IMR-90 (cell line): ENCODE results near the gene GNE. TPM values are rescaled to one million over a fixed set of nuclear protein-coding genes. Genes with fewer than 3 reads are reported as not detected.

Experiments
- RAD21 ChIP-seq: IDR thresholded peaks from 2 replicates; pipeline ENCODE4 v1.6.1; 2012; ENCODE audit warnings: low read length, improper control_type of control experiment
- microRNA-seq, 2 experiments: library from miRNA; stranded (forward) in 1 of 2; unstranded in 1 of 2; fragments of 10-50 nt in 1 of 2; fragments of <30 nt in 1 of 2; gene quantifications in 1 of 2; microRNA quantifications in 1 of 2; one replicate each; pipeline versions ENCODE3 to v1.1.0; 2013 to 2020; ENCODE audit not compliant: insufficient read depth in 1 of 2, insufficient read length in 1 of 2, unreplicated experiment in 1 of 2
- polyA plus RNA-seq, 3 experiments: library from polyadenylated mRNA; depleted of rRNA; stranded (reverse); fragments of >200 nt; gene quantifications; 2 replicates each; pipeline ENCODE4 v1.2.3, GENCODE V29; 2012; ENCODE audit warnings: low replicate concordance in 1 of 3
- small RNA-seq, 5 experiments: library from RNA; depleted of rRNA; stranded (forward); fragments of <200 nt; gene quantifications; one replicate each; pipeline ENCODE3, GENCODE V24; 2012
- total RNA-seq: library from RNA; depleted of rRNA; stranded (reverse); fragments of >200 nt; gene quantifications from 2 replicates; pipeline ENCODE4 v1.2.3, GENCODE V29; 2012; rRNA removed
- TF ChIP-seq, protein P1 (sequence below): fragments of 150-350 bp; IDR thresholded peaks from 2 replicates; pipeline ENCODE4 v1.6.1; 2016; ENCODE audit warnings: low read depth, mild to moderate bottlenecking, low read length, moderate library complexity, borderline replicate concordance

GNE gene
- total and polyA plus RNA-seq, 2 of the 4 experiments (the other 2 are of a cell fraction), result 11.7 to 34.1 TPM

GRCh38 chr9:36164989-36165388 lies 93.3 kb downstream of the GNE start (continued):
- TF ChIP-seq, protein P1, sequence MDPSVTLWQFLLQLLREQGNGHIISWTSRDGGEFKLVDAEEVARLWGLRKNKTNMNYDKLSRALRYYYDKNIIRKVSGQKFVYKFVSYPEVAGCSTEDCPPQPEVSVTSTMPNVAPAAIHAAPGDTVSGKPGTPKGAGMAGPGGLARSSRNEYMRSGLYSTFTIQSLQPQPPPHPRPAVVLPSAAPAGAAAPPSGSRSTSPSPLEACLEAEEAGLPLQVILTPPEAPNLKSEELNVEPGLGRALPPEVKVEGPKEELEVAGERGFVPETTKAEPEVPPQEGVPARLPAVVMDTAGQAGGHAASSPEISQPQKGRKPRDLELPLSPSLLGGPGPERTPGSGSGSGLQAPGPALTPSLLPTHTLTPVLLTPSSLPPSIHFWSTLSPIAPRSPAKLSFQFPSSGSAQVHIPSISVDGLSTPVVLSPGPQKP, result no peak
- no peak for TF ChIP-seq RAD21

Small RNA genes lying within 50 kb of the gene (microRNA-seq; reads per million reads assigned to microRNA genes)
- not detected for gene RNU4-53P (ENCODE audit: insufficient read depth, insufficient read length)

Small RNA genes lying within 50 kb of the gene (small RNA-seq; reads per million reads assigned to genes)
- 0 reads per million in 5 experiments for gene RNU4-53P

Other genes starting within 250 kb of the GNE start
- gene RECK, start 221.5 kb downstream of the GNE start, total RNA-seq, result 23.5 and 27.2 TPM in 2 replicates
- gene RECK, start 221.5 kb downstream of the GNE start, polyA plus RNA-seq (2012; rRNA removed), result 38.5 and 44.0 TPM in 2 replicates
- gene GLIPR2, start 121.7 kb downstream of the GNE start, total RNA-seq, result 35.8 and 37.8 TPM in 2 replicates
- gene GLIPR2, start 121.7 kb downstream of the GNE start, polyA plus RNA-seq (2012; rRNA removed), result 42.7 and 43.3 TPM in 2 replicates
- gene CCIN, start 89.1 kb downstream of the GNE start, total RNA-seq, result 1.1 TPM in 2 replicates
- 0.73 and 0.80 TPM in 2 replicates for gene CCIN, start 89.1 kb downstream of the GNE start, polyA plus RNA-seq (2012; rRNA removed)
- 133 and 208 TPM in 2 replicates for gene CLTA, start 67.5 kb downstream of the GNE start, total RNA-seq
- 246 and 280 TPM in 2 replicates for gene CLTA, start 67.5 kb downstream of the GNE start, polyA plus RNA-seq (2012; rRNA removed)
- gene RNF38, start 141.8 kb upstream of the GNE start, total RNA-seq, result 8.8 and 11.9 TPM in 2 replicates
- 11.2 and 13.9 TPM in 2 replicates for gene RNF38, start 141.8 kb upstream of the GNE start, polyA plus RNA-seq (2012; rRNA removed)